HG02678 (cell line): ENCODE results near the gene KLF6.
A peak's percentile ranks its signal among the peaks of the same experiment; 100 is the strongest.

Experiments used
- ATAC-seq: cut with Tn5 transposase; IDR thresholded peaks from one replicate; pipeline ENCODE4 v1.9.1; 2021; ENCODE audit warnings: mild to moderate bottlenecking, moderate library complexity; ENCODE audit not compliant: unreplicated experiment

Gene KLF6

DNA sequence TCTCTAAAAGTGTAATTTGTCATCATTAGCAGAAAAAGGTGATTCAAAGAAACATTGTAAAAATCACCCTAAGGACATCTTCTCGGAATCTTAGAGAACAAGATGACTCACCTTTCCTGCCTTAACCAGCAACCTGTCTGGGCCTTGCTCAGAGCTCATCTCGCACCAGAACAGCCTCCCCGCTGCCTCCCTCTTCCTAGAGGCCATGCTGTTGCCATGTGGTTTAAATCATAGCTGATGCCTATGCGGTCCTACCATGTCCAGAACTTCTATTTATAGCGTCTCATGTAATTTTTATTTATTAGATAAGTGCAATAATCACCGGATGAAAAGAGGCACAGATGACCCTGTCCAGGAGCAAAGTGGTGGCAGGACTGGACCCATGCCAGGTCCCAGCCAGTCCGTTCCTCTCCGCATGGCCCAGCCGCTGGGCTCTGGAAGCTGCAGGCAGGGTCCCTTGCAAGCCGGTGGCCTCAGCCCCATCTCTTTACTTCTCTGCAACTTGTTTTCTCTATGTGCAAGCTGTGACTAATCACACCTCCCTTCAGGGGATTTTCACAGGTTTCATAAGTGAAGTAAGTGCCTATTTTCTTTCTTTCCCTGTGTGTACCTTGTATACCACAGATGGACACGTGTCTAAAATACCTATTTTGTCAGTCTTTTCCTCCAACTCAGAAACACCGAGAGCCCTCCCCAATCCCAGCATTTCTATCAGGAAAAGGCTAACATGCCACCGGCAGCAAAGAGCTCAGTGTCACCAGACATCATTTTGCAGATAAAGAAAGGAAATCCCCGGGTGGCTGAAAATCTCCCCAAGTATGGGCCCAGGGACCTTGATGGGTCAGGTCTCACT is 27.1 kb downstream of the KLF6 start:
- ATAC-seq, result peak; percentile 85

DNA sequence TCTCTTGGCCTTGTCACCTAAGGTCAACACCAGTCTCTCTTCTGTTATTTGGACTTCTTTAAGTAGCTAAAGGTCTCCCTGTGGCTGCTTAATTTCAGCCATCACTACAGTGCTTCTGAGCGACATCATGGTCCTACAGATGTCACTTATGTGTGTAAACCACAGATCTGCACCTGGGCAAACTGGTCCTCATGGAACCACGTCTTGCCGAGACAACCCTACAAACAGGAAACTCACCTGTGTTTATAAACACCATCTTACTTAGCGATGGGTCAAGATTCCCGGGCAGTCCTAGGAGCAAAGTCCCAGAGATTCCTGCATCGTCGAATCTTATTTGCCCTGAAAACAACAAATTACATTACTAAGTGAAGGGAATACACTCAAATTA is 27.8 kb downstream of the KLF6 start:
- no peak for ATAC-seq

DNA sequence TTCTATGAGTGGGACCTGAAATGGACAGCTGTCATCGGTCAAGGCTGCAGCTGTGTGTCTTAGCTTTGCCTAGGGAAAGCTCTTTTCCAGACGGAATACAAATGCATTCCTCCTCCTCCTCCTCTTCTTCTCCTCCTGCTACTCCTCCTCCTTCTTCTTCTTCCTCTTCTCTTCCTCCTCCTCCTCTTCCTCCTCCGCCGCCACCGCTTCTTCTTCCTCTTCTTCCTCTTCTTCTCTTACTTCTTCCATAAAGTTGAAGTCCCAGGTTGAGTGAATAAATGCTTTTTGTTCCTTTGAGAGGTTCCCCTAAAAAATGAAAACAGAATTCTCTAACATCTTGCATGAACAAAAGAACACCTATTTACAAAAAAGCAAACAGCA is 28.7 kb downstream of the KLF6 start:
- no peak for ATAC-seq

DNA sequence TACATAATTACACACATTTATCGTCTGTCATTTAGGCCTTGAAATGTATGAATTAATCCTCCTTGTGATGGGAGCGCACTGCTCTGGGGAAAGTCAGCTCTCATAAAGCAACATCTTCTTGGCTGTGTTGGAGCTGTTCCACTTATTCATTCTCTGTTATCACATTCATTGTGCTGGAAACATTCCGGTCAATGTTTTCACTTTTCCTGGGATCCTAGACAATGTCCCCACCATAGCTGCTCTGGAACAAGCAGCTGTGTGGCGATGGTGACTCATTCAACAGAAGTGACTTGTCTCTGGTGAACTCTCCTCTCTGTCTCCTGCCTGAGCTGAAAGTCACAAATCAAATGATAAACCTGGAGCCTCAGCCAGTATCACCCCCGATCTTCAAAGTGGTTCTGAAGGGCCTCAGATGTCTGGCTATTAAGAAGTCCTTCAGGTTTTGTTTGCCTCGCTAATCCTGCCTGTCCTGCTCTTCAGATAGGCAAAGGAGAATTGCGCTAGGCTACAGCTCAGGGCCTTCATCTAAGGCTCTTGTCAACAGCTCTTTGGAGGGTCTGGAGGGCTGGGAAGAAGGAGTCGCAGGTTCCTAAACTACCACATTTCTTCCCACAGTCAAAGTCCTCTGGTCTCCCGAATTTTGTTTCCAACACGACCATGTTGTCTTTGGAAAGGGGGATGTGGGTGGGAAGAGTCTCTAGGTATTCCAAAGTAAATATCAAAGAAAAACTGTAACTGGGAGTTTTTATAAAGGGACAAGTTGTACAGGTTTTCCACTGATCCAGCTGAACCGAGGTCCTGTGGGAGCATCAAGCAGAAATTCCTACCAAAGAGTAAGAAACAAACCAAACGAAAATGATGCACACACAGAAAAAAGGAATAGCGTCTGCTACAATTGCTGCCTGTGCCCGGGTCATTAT is 29.3 kb downstream of the KLF6 start:
- ATAC-seq, result no peak

DNA sequence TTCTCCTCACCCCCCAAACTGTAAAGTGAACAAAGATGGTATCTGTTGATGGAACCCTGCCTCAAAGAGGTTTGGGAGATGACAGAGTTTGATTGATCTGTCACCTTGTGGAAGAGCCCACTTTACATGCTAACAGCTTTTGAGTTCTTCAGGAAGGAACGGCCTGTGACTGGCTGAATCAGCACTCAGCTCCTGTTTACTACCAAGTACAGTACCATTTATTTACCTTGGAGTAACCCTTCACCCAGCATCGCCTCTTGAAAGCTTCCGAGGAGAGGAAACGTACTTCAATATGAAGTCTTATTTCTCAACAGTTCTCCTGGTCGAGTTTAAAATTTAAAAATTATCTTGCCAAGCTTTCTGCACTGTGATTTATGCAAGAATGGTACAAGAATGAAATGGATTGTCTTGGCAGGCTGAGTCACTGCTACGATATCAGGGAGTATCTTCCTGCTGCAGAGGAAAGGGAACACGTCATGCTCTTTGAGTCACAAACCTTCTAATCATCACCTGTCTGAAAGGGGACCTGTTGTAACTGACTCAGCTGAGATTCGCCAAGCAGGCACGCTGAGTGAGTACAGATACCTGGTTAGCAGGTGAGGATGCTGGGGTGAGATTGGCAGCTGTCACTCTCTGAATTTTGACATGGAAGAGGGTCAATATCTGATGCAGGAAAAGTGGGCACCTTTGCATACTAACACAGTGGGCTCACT is 30.1 kb downstream of the KLF6 start:
- ATAC-seq, result no peak

DNA sequence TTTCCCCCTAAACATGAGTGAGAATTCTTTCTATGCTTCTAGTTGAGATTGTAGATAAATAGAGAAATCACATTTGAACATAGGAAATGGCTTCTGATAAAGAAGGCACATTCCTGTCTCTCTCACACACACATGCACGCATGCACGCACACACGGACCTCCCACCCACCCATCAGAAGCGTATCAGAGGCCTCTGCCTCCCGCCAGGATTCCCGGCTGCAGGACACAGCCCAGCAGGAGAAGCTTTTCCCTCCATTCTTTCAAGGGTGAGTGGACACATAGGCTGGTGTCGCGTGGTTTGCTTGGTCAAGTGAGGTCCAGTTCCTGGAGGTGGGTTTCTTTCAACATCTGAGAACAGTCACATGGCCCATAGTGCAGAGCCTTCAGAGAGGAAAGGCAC is 34.2 kb downstream of the KLF6 start:
- ATAC-seq, result no peak

DNA sequence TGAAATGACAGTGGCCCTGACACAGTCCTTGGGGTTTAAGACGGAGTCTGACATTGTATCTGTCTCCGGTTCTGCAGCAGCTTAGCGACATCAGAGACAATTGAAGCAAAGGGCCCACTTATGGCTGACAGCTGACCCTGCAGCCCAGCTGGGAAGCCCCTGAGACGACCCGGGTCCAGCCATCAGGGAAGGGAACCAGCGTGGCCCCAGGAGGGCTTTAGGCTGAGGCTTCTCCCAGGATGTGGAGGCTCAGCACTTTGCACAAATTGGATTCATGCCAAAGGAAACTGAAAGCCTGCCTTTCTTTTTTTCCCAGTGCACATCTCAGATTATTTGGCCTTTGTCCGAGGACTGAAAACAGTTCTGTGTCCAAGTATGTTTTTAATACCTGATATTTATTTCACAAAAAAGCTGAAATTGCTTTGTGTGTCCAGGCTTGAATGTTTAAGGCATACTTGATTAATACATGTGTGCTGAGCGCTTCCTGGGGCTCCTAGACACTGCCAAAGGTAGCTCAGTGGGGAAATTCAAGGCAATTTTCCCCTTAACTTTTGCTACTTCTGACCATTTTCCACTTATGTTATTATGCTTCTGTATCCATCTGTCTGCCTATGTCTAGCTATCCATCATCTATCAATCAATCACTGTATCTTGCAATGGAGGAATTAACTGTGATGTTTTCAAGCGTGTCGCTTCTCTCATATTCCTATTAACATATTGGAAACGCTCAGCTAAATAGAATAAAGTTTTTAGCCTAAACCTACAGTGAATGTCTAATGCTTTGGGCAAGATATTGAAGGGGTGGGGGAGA is 34.8 kb downstream of the KLF6 start:
- peak; percentile 49 for ATAC-seq

DNA sequence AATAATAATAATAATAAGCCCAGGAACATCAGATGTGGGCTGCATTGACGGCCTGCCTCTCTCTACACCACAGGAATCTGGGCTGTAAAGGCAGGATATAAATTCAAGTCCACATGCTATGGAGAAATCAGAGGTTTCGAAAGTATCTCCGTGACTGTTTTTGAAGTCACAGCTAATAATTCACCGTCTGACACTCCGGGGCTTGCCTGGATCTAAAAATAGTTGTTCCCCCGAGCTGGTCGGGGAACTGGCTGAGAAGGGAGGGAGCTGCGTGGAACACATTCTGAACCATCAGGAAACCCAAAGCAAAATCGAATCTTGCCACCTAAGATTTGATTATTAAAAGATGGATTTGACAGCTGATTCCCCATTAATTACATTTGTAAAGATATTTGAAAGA is 35.4 kb downstream of the KLF6 start:
- ATAC-seq, result peak; percentile 55

DNA sequence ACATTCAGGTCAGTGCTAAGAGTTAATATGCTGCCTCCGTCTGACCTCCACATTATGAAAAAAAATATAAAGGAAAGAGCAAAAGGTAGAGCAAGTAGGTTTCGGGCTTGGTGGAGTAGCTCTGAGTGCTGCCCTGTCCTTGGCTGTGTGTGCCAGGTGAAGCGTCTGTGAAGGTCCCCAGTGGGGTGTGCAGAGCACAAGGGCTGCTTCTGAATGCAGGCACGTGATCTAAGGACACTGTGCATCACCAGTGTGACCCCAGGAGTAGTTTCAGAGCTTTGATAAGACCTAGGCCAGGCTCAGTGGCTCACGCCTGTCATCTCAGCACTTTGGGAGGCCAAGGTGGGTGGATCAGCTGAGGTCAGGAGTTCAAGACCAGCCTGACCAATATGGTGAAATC is 36.0 kb downstream of the KLF6 start:
- no peak for ATAC-seq

DNA sequence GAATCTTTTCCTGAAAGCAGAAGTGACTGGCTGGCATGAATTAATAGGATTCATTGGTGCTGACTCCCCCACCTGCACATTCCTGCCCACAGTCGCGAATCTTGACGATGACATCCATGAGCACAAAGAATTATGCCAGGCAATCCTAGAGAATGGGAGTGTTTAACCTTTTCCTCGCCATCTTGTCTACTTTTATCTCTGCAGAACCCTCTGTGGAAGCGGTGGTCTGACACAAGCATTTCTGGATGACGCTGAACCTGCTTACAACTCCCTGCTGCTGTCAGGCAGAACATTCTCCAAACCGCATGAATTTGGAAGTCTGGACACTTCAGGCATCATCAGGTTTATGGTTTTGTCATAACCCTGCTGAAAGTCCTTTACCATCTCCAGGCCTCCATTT is 36.5 kb downstream of the KLF6 start:
- no peak for ATAC-seq

DNA sequence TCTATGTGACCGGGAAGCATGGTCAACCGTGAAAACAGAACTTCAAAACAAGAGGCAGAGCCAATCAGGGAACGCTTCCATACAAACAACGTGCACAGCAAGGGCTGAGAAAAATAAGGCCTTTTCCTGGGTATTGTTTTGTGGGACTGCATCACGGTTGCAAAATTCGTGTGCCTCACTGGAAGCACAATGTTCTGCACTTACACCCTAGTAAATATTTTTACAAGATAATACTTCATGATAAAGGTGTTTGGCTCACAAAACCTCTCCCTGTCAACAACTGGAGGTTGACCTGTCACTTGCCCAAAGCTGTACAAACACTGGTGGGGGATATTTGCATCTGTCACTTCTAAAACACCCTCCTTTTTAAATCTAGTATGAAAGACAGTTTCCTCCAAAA is 37.0 kb downstream of the KLF6 start:
- no peak for ATAC-seq

DNA sequence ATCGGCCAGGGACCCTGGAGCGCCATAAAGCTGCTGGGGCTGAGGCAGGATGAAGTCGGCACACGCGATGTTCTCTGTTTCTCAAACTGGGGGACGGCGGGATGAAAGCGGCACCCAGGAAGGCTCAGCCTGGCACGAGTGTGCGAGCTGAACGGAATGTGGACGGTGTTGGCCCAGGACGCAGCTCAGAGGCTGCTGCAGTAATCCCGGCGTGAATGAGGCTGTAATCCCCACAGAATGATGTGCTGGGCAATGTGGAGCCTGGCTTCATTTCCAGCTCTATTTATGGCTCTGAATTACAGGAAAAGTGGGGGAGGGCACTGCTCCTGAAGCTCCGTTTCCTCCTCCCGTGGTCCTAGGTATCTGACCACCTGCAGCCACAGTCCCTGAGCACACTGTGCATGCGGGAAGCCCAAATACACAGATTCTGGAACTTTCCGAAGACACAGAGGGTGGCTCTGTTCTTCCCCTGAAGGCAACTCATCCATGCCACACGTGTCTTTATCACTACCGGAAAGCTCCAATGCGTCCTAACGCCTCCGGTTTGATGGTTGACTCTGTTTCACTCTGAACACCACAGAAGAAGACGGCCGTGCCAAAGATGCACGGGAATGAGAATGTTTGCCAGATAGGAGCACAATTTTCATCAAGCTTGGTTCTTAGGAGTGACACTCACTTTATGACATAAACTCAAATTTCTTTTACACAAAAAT is 37.6 kb downstream of the KLF6 start:
- ATAC-seq, result no peak

DNA sequence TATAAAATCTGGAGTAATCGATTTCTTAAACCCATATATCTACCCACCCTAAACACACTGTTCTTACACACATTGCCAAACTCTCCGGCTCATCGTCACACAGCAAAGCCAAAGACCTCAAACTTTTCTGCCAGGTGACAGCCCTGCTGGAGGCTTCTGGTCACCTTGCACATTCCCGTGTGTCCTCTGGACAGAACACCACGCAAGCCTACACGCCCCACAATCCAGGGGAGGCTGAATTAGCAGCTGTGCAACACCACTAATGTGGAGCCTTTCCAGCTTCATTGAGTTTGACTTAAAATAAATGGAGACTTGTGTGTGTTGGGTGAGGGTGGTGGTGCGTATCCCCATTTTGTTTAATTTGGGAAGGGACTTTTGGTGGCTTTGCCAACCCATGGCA is 38.4 kb downstream of the KLF6 start:
- ATAC-seq, result no peak

DNA sequence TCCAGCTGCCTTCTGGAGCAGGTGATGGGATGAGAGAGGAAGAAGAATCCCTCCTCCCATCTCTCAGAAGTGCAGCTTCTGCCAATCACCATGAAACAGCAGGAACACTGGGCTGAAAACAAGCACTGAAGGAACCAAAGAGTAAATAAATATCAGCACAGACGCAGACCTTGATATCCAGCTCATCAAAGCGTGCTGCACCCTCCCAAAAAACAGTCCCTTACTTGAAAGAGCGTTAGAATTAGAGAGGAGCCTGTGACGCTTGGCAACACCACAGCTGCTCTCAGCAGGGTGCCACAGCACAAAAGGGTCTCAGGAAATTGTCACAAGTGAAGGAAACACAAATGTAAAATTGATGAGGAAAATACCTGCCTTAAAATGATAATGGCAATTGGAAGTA is 39.5 kb downstream of the KLF6 start:
- no peak for ATAC-seq

DNA sequence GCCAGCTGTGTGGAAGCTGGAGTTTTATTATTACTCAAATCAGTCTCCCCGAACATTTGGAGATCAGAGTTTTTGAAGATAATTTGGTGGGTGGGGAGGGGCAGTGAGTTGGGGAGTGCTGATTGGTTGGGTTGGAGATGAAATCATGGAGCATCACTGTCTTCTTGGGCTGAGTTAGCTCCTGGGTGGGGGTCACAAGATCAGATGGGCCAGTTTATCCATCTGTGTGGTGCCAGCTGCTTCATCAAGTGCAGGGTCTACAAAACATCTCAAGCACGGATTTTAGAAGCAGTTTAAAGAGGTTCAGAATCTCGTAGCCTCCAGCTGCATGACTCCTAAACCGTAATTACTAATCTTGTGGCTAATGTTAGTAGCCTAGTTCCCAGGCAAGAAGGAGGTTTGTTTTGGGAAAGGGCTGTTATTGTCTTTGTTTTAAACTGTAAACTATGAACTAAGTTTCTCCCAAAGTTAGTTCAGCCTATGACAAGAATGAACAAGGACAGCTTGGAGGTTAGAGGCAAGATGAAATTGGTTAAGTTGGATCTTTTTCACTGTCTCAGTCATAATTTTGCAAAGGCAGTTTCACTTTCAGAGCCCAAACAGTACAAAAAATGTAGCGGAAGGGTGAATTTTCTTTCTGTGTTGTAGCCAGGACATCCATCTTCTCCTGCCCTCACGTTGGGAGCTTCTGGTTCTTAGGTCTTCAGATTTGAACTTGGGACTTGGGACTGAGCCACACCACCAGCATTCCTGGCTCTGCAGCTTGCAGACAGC is 43.1 kb downstream of the KLF6 start:
- ATAC-seq, result no peak

DNA sequence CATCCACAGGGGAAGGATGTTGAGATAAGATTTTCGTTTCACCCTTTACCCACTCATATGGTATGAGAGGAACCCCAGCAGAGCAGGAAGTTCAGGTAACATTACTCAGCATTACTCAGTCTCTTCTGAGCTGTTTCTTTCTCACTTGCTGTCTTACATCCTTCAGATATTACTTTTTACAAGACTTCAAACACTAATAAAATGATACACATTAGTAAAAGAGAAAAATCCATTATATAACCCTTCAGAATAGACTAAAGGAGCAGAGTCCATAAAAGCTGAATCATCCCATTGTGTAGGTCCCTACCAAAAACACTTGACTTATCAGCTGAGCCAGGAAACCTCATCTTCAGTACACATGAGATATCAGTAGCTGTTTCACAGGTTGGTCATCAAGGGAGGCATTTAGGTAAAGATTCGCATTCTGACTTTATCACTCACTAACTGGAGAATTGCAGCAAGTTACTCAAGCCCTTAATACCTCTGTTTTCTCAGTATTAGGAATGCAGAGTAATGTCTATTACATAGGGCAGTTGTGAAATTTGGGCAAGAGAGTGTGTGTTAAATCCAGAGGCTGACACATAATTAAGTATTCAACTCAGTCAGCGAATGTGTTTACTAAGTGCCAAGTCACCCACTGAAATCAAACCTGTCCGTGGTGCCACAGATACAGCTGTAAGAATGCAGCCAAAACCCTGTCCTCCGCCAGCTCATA is 44.7 kb downstream of the KLF6 start:
- no peak for ATAC-seq

DNA sequence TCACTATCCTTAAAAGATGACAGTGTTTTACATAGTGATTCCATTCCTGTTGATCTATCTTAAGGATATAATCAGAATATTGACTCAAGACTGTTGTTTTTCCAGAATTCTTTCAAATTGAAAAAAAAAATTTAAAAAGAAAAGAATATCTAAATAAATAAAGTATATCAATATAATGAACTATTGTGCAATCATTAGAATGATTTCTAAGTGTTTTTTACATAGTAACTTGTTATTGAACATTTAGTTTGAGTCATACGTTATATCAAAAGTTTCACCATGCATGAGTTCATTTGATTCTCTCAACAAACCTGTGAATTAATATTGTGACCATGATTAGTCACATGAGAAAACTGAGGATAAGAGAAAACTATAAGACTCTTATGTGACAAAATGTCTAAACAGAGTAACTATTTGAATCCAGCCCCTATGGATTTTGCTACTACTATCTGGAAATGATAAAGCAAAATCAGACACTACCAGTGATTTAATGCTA is 46.1 kb downstream of the KLF6 start:
- no peak for ATAC-seq

DNA sequence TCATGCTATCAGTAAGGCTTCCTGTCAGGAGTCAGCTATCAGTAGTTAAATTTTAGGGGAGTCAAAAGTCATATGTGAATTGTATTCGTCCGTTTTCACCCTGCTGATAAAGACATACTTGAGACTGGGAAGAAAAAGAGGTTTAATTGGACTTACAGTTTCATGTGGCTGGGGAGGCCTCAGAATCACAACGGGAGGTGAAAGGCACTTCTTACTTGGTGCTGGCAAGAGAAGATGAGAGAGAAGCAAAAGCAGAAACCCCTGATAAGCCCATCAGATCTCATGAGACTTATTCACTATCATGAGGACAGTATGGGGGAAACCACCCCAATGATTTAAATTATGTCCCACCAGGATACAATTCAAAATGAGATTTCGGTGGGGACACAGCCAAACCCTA is 47.1 kb downstream of the KLF6 start:
- ATAC-seq, result no peak
